ENCODE measurements around the gene TGFB1. TPM values are rescaled to one million over a fixed set of nuclear protein-coding genes. Genes with fewer than 3 reads are reported as not detected.

TGFB1 gene
- total and polyA plus RNA-seq, 9 donors = 4.0 to 25.4 (median 20.7) TPM

- H3K36me3 ChIP-seq (ENCODE audit: control insufficient read depth, insufficient read depth, low read length) = peaks cover 61% of the 10 kb centered on the region
These were observed 47.6 kb downstream of the TGFB1 start for GRCh38 chr19:41305927-41306793.

GRCh38 chr19:41304706-41305483 lies 48.8 kb downstream of the TGFB1 start:
- Histone ChIP-seq H3K4me3 (ENCODE audit: low read length) (no peak overlapping the region), H3K4me1 (ENCODE audit: control insufficient read depth, insufficient read depth, low read length) (peaks cover 59% of the 10 kb centered on the region), H3K36me3 (ENCODE audit: control insufficient read depth, insufficient read depth, low read length) (peaks cover 73% of the 10 kb centered on the region), H3K27me3 (ENCODE audit: control insufficient read depth, insufficient read depth, low read length) (no peaks in the 10 kb centered on the region), H3K27ac (ENCODE audit: low read length) (no peak overlapping the region), H3K9me3 (replicated peaks; ENCODE audit: control insufficient read depth, low read depth, low read length) (no peaks in the 10 kb centered on the region)
- WGBS (ENCODE audit: insufficient coverage) = 64% methylated on average over 3 of the region's 4 CpGs
- DNase-seq = no peak

More at GRCh38 chr19:41305927-41306793, 47.6 kb downstream of the TGFB1 start:
- Histone ChIP-seq H3K4me3 (ENCODE audit: low read length) (no peak overlapping the region), H3K27me3 (ENCODE audit: control insufficient read depth, insufficient read depth, low read length) (no peaks in the 10 kb centered on the region), H3K27ac (ENCODE audit: low read length) (peak overlapping the region; percentile 98), H3K9me3 (replicated peaks; ENCODE audit: control insufficient read depth, low read depth, low read length) (no peaks in the 10 kb centered on the region), H3K4me1 (ENCODE audit: control insufficient read depth, insufficient read depth, low read length) (peaks cover 57% of the 10 kb centered on the region)
- 80% methylated on average over 13 of the region's 13 CpGs for WGBS (ENCODE audit: insufficient coverage)
- no peak for DNase-seq

GRCh38 chr19:41303954-41304353 lies 49.8 kb downstream of the TGFB1 start:
- H3K4me1 ChIP-seq (ENCODE audit: control insufficient read depth, insufficient read depth, low read length) = peaks cover 61% of the 10 kb centered on the region
- WGBS (ENCODE audit: insufficient coverage) = 88% methylated on average over 9 of the region's 14 CpGs
- DNase-seq = no peak

GRCh38 chr19:41302624-41303351 lies 50.9 kb downstream of the TGFB1 start:
- WGBS (ENCODE audit: insufficient coverage) = 77% methylated on average over 19 of the region's 21 CpGs
- Histone ChIP-seq H3K27me3 (ENCODE audit: control insufficient read depth, insufficient read depth, low read length) (no peaks in the 10 kb centered on the region), H3K27ac (ENCODE audit: low read length) (no peak overlapping the region), H3K4me1 (ENCODE audit: control insufficient read depth, insufficient read depth, low read length) (peaks cover 61% of the 10 kb centered on the region), H3K36me3 (ENCODE audit: control insufficient read depth, insufficient read depth, low read length) (peaks cover 87% of the 10 kb centered on the region), H3K9me3 (replicated peaks; ENCODE audit: control insufficient read depth, low read depth, low read length) (no peaks in the 10 kb centered on the region), H3K4me3 (ENCODE audit: low read length) (no peak overlapping the region)
- peak; percentile 53 for DNase-seq

More at GRCh38 chr19:41303954-41304353, 49.8 kb downstream of the TGFB1 start:
- H3K27me3 ChIP-seq (ENCODE audit: control insufficient read depth, insufficient read depth, low read length) = no peaks in the 10 kb centered on the region
- no peak overlapping the region for H3K4me3 ChIP-seq (ENCODE audit: low read length)
- H3K27ac ChIP-seq (ENCODE audit: low read length) = no peak overlapping the region
- peaks cover 78% of the 10 kb centered on the region for H3K36me3 ChIP-seq (ENCODE audit: control insufficient read depth, insufficient read depth, low read length)
- no peaks in the 10 kb centered on the region for H3K9me3 ChIP-seq (replicated peaks; ENCODE audit: control insufficient read depth, low read depth, low read length)

- WGBS (ENCODE audit: insufficient coverage) = 86% methylated on average over 1 of the region's 6 CpGs
- Histone ChIP-seq H3K27ac (ENCODE audit: low read length) (peak overlapping the region; percentile 100), H3K36me3 (ENCODE audit: control insufficient read depth, insufficient read depth, low read length) (peaks cover 91% of the 10 kb centered on the region), H3K4me3 (ENCODE audit: low read length) (no peak overlapping the region), H3K4me1 (ENCODE audit: control insufficient read depth, insufficient read depth, low read length) (peaks cover 63% of the 10 kb centered on the region), H3K27me3 (ENCODE audit: control insufficient read depth, insufficient read depth, low read length) (no peaks in the 10 kb centered on the region), H3K9me3 (replicated peaks; ENCODE audit: control insufficient read depth, low read depth, low read length) (no peaks in the 10 kb centered on the region)
- DNase-seq = no peak
These were observed 53.2 kb downstream of the TGFB1 start for GRCh38 chr19:41300555-41300954.

- H3K27me3 ChIP-seq (ENCODE audit: control insufficient read depth, insufficient read depth, low read length) = no peaks in the 10 kb centered on the region
- WGBS (ENCODE audit: insufficient coverage) = 27% methylated on average over 4 of the region's 4 CpGs
- no peak overlapping the region for H3K4me3 ChIP-seq (ENCODE audit: low read length)
- H3K4me1 ChIP-seq (ENCODE audit: control insufficient read depth, insufficient read depth, low read length) = peaks cover 63% of the 10 kb centered on the region
- H3K27ac ChIP-seq (ENCODE audit: low read length) = peak overlapping the region; percentile 100
- H3K36me3 ChIP-seq (ENCODE audit: control insufficient read depth, insufficient read depth, low read length) = peaks cover 91% of the 10 kb centered on the region
- no peaks in the 10 kb centered on the region for H3K9me3 ChIP-seq (replicated peaks; ENCODE audit: control insufficient read depth, low read depth, low read length)
- peak; percentile 87 for DNase-seq
These were observed 54.0 kb downstream of the TGFB1 start for GRCh38 chr19:41299755-41300089.

GRCh38 chr19:41299046-41299754 lies 54.5 kb downstream of the TGFB1 start:
- Histone ChIP-seq H3K27me3 (ENCODE audit: control insufficient read depth, insufficient read depth, low read length) (no peaks in the 10 kb centered on the region), H3K4me3 (ENCODE audit: low read length) (no peak overlapping the region), H3K27ac (ENCODE audit: low read length) (peak overlapping the region; percentile 100), H3K4me1 (ENCODE audit: control insufficient read depth, insufficient read depth, low read length) (peaks cover 59% of the 10 kb centered on the region), H3K9me3 (replicated peaks; ENCODE audit: control insufficient read depth, low read depth, low read length) (no peaks in the 10 kb centered on the region), H3K36me3 (ENCODE audit: control insufficient read depth, insufficient read depth, low read length) (peaks cover 91% of the 10 kb centered on the region)
- 33% methylated on average over 8 of the region's 10 CpGs for WGBS (ENCODE audit: insufficient coverage)
- DNase-seq = peak; percentile 51

- peak; percentile 96 for DNase-seq
- WGBS (ENCODE audit: insufficient coverage) = 21% methylated on average over 2 of the region's 4 CpGs
- H3K9me3 ChIP-seq (replicated peaks; ENCODE audit: control insufficient read depth, low read depth, low read length) = no peaks in the 10 kb centered on the region
These were observed 55.3 kb downstream of the TGFB1 start for GRCh38 chr19:41298348-41298964.

GRCh38 chr19:41297628-41298347 lies 55.9 kb downstream of the TGFB1 start:
- Histone ChIP-seq H3K4me3 (ENCODE audit: low read length) (no peak overlapping the region), H3K4me1 (ENCODE audit: control insufficient read depth, insufficient read depth, low read length) (peaks cover 57% of the 10 kb centered on the region), H3K27me3 (ENCODE audit: control insufficient read depth, insufficient read depth, low read length) (no peaks in the 10 kb centered on the region), H3K36me3 (ENCODE audit: control insufficient read depth, insufficient read depth, low read length) (peaks cover 88% of the 10 kb centered on the region), H3K9me3 (replicated peaks; ENCODE audit: control insufficient read depth, low read depth, low read length) (no peaks in the 10 kb centered on the region), H3K27ac (ENCODE audit: low read length) (peak overlapping the region; percentile 100)
- 55% methylated on average over 7 of the region's 7 CpGs for WGBS (ENCODE audit: insufficient coverage)
- DNase-seq = no peak

More at GRCh38 chr19:41298348-41298964, 55.3 kb downstream of the TGFB1 start:
- peak overlapping the region; percentile 100 for H3K27ac ChIP-seq (ENCODE audit: low read length)
- peaks cover 57% of the 10 kb centered on the region for H3K4me1 ChIP-seq (ENCODE audit: control insufficient read depth, insufficient read depth, low read length)
- no peaks in the 10 kb centered on the region for H3K27me3 ChIP-seq (ENCODE audit: control insufficient read depth, insufficient read depth, low read length)
- no peak overlapping the region for H3K4me3 ChIP-seq (ENCODE audit: low read length)
- H3K36me3 ChIP-seq (ENCODE audit: control insufficient read depth, insufficient read depth, low read length) = peaks cover 91% of the 10 kb centered on the region
